ENCODE measurements around the gene IKZF2. TPM values are rescaled to one million over a fixed set of nuclear protein-coding genes. Genes with fewer than 3 reads are reported as not detected.
A peak's percentile ranks its signal among the peaks of the same experiment; 100 is the strongest.

The IKZF2 gene
- polyA plus RNA-seq, 2 of the 4 experiments (the other 2 are of a cell fraction) = 0.17 to 0.44 TPM

DNA sequence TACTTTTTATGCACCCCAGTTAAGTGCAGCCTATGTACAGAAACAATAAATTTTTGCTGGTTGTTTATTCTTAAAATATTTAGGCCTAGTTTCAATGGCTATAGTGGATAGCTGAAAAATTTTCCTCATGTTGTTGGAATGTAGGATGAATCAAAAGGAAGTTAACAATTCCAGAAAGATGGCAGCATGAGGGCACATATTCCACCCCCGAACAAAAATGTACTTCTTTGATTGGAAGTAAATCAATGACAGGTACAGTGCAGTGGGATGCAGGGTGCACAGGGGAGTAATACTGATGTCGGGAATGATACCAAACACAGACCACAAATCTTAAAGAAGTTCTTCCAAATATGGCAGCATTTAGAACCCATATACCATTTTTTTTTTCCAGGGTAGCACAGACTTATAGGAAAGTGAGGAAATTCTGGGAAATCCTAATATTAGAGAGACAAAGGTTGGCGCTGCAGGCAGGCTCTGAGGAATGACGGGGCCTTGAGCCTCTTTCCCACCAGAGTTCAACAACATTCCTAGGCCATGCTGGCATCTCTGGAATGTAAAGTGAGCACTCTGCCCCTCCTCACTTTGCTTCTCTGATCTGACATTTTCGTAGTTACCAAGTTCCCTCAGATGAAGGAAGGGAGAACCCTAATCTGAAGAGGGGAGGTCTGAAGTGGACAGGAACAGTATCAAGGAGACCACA is 36.6 kb upstream of the IKZF2 start:
- peak; percentile 18 for FAIRE-seq
- H3K4me1 ChIP-seq = peaks cover 17% of the 10 kb centered on the region; the same call in 2 of the 3 replicates
- ATAC-seq = peak; percentile 70 to 96
- H3K4me2 ChIP-seq = peak overlapping the region; percentile 51
- ChIA-PET POLR2A (no interaction called here), CTCF (interaction anchor here (1.1 kb wide), 1 partner anchor 31 kb away, joined by 3 read pairs; no protein-coding TSS in a partner anchor)
- TF ChIP-seq, protein P1, sequence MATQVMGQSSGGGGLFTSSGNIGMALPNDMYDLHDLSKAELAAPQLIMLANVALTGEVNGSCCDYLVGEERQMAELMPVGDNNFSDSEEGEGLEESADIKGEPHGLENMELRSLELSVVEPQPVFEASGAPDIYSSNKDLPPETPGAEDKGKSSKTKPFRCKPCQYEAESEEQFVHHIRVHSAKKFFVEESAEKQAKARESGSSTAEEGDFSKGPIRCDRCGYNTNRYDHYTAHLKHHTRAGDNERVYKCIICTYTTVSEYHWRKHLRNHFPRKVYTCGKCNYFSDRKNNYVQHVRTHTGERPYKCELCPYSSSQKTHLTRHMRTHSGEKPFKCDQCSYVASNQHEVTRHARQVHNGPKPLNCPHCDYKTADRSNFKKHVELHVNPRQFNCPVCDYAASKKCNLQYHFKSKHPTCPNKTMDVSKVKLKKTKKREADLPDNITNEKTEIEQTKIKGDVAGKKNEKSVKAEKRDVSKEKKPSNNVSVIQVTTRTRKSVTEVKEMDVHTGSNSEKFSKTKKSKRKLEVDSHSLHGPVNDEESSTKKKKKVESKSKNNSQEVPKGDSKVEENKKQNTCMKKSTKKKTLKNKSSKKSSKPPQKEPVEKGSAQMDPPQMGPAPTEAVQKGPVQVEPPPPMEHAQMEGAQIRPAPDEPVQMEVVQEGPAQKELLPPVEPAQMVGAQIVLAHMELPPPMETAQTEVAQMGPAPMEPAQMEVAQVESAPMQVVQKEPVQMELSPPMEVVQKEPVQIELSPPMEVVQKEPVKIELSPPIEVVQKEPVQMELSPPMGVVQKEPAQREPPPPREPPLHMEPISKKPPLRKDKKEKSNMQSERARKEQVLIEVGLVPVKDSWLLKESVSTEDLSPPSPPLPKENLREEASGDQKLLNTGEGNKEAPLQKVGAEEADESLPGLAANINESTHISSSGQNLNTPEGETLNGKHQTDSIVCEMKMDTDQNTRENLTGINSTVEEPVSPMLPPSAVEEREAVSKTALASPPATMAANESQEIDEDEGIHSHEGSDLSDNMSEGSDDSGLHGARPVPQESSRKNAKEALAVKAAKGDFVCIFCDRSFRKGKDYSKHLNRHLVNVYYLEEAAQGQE (IDR thresholded peaks at IDR 0.05) = no peak
- no peak for TF ChIP-seq SMC3 (IDR thresholded peaks at IDR 0.05)
- no peak for TF ChIP-seq JUN (IDR thresholded peaks at IDR 0.05)
- TF ChIP-seq CEBPB (IDR thresholded peaks at IDR 0.05) = no peak
- no peak for TF ChIP-seq MYC (IDR thresholded peaks at IDR 0.05; ENCODE audit: borderline replicate concordance, low read length)
- no peak for TF ChIP-seq RFX5 (IDR thresholded peaks at IDR 0.05)
- no peak for TF ChIP-seq TFCP2L1 (CRISPR knock-in tag; IDR thresholded peaks at IDR 0.05)
- TF ChIP-seq SREBF2 (IDR thresholded peaks at IDR 0.05) = no peak
- TF ChIP-seq, protein P2, sequence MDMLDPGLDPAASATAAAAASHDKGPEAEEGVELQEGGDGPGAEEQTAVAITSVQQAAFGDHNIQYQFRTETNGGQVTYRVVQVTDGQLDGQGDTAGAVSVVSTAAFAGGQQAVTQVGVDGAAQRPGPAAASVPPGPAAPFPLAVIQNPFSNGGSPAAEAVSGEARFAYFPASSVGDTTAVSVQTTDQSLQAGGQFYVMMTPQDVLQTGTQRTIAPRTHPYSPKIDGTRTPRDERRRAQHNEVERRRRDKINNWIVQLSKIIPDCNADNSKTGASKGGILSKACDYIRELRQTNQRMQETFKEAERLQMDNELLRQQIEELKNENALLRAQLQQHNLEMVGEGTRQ (IDR thresholded peaks at IDR 0.05) = no peak
- TF ChIP-seq, protein P3, sequence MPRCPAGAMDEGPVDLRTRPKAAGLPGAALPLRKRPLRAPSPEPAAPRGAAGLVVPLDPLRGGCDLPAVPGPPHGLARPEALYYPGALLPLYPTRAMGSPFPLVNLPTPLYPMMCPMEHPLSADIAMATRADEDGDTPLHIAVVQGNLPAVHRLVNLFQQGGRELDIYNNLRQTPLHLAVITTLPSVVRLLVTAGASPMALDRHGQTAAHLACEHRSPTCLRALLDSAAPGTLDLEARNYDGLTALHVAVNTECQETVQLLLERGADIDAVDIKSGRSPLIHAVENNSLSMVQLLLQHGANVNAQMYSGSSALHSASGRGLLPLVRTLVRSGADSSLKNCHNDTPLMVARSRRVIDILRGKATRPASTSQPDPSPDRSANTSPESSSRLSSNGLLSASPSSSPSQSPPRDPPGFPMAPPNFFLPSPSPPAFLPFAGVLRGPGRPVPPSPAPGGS (IDR thresholded peaks at IDR 0.05) = no peak
- TF ChIP-seq, protein P4, sequence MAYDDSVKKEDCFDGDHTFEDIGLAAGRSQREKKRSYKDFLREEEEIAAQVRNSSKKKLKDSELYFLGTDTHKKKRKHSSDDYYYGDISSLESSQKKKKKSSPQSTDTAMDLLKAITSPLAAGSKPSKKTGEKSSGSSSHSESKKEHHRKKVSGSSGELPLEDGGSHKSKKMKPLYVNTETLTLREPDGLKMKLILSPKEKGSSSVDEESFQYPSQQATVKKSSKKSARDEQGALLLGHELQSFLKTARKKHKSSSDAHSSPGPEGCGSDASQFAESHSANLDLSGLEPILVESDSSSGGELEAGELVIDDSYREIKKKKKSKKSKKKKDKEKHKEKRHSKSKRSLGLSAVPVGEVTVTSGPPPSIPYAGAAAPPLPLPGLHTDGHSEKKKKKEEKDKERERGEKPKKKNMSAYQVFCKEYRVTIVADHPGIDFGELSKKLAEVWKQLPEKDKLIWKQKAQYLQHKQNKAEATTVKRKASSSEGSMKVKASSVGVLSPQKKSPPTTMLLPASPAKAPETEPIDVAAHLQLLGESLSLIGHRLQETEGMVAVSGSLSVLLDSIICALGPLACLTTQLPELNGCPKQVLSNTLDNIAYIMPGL (CRISPR knock-in tag; IDR thresholded peaks at IDR 0.05; ENCODE audit: borderline replicate concordance) = no peak
- no peak for TF ChIP-seq GATA3 (IDR thresholded peaks at IDR 0.05; ENCODE audit: borderline replicate concordance)
- TF ChIP-seq, protein P5, sequence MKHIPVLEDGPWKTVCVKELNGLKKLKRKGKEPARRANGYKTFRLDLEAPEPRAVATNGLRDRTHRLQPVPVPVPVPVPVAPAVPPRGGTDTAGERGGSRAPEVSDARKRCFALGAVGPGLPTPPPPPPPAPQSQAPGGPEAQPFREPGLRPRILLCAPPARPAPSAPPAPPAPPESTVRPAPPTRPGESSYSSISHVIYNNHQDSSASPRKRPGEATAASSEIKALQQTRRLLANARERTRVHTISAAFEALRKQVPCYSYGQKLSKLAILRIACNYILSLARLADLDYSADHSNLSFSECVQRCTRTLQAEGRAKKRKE (CRISPR knock-in tag; IDR thresholded peaks at IDR 0.05; ENCODE audit: low read depth) = no peak
- TF ChIP-seq HOXB5 (CRISPR knock-in tag; IDR thresholded peaks at IDR 0.05) = no peak
- TF ChIP-seq, protein P6, sequence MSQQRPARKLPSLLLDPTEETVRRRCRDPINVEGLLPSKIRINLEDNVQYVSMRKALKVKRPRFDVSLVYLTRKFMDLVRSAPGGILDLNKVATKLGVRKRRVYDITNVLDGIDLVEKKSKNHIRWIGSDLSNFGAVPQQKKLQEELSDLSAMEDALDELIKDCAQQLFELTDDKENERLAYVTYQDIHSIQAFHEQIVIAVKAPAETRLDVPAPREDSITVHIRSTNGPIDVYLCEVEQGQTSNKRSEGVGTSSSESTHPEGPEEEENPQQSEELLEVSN (IDR thresholded peaks at IDR 0.05; ENCODE audit: borderline replicate concordance, low read depth) = no peak
- TF ChIP-seq CBX8 (IDR thresholded peaks at IDR 0.05) = no peak
- WGBS (ENCODE audit: missing lambda C conversion rate) = 16% methylated on average over 5 of the region's 5 CpGs
- DNase-seq (ENCODE audit: low read depth in 1 of 2, low spot score in 1 of 2) = peak; percentile 8 to 52
- no peak overlapping the region for H3K4me3 ChIP-seq
- H3K27ac ChIP-seq = peak overlapping the region; percentile 22 to 64; a peak in 3 of 6 replicates
- no peaks in the 10 kb centered on the region for H3K9me3 ChIP-seq
